Lower lobe of right lung (tissue), 2 donors: Measurements from ENCODE around the gene KIF2A. TPM values are rescaled to one million over a fixed set of nuclear protein-coding genes. Genes with fewer than 3 reads are reported as not detected.

Experiments
- ATAC-seq, 2 donors: fragments of 200-7000 bp; cut with Tn5 transposase; one replicate each; pipeline ENCODE4 v1.9.1; 2020 to 2022; ENCODE audit warnings: mild to moderate bottlenecking in 2 of 2, moderate library complexity in 2 of 2
- DNase-seq: peaks from one replicate; pipeline ENCODE4 v3.0.0-alpha.2; 2020
- H3K27ac ChIP-seq: fragments of 200-600 bp; one replicate; pipeline ENCODE4 v1.8.0; 2022
- H3K27me3 ChIP-seq: fragments of 200-600 bp; one replicate; pipeline ENCODE4 v1.8.0; 2022; ENCODE audit warnings: low read depth
- H3K36me3 ChIP-seq: fragments of 200-600 bp; one replicate; pipeline ENCODE4 v1.8.0; 2022; ENCODE audit warnings: mild to moderate bottlenecking
- H3K4me1 ChIP-seq: fragments of 200-600 bp; one replicate; pipeline ENCODE4 v1.8.0; 2022
- H3K4me3 ChIP-seq: fragments of 200-600 bp; one replicate; pipeline ENCODE4 v1.8.0; 2022; ENCODE audit warnings: mild to moderate bottlenecking
- H3K9me3 ChIP-seq: fragments of 200-600 bp; one replicate; pipeline ENCODE4 v1.8.0; 2022
- intact Hi-C: fragments of 100-400 bp; cut with DNase I; formaldehyde crosslinking; loops from one replicate; pipeline ENCODE4 v1.11.0; 2022
- total RNA-seq: library from RNA; stranded (reverse); fragmentation: NEBNext Ultra II Directional; extraction: Animal tissue kit (Norgen Biotek cat#: 25700); gene quantifications from one replicate; pipeline ENCODE4 v1.2.1, GENCODE V29; 2021
- TF ChIP-seq, protein P1 (sequence below): fragments of 200-600 bp; IDR thresholded peaks from one replicate; pipeline ENCODE4 v1.8.0; 2022; ENCODE audit warnings: antibody characterized with exemption, mild to moderate bottlenecking
- donor health status: DM: no; HTN: yes; CAD: no; lungs with severe emphysema.

Gene KIF2A
- total RNA-seq, 1 donor from 2014 or later: 23.5 TPM

DNA sequence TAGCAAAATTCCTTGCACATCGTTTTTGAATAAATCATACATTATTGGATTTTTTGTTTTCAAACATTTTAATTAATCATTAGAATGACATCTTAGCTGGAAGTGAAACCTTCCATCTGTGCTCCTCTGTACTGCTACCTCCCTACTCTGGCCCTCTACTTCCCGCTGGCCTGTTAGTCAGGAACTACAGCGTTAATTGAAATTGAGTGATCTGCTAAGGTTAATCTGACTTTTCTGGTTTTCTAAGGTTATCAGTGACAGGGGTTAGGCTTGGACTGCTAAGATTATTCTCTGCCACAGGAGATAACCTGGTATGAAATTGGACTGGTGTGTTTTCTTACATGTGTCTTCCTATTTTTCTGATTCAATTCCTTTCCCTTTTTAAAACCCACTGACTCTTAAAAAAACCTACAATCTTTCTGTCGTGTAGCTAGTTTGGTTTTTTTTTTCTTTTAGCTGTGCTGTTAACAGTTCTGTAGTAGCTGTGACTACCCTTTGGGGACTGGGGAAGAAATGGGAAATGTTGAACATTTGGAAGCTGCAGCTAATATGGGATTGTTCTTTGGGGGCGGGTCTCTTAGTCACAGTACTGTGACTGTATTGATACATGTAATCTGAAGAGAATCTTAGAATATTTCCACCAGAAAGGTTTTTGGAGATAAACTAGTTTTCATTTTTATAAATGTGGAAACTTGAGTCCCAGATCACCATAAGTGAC lies 4.6 kb downstream of the KIF2A start:
- no peak overlapping the region for H3K27ac ChIP-seq
- no peaks in the 10 kb centered on the region for H3K27me3 ChIP-seq
- no peak overlapping the region for H3K4me3 ChIP-seq
- H3K9me3 ChIP-seq: no peaks in the 10 kb centered on the region
- DNase-seq (no peak), ATAC-seq (no peak)
- peaks cover 11% of the 10 kb centered on the region for H3K4me1 ChIP-seq
- H3K36me3 ChIP-seq: no peaks in the 10 kb centered on the region
- TF ChIP-seq, protein P1, sequence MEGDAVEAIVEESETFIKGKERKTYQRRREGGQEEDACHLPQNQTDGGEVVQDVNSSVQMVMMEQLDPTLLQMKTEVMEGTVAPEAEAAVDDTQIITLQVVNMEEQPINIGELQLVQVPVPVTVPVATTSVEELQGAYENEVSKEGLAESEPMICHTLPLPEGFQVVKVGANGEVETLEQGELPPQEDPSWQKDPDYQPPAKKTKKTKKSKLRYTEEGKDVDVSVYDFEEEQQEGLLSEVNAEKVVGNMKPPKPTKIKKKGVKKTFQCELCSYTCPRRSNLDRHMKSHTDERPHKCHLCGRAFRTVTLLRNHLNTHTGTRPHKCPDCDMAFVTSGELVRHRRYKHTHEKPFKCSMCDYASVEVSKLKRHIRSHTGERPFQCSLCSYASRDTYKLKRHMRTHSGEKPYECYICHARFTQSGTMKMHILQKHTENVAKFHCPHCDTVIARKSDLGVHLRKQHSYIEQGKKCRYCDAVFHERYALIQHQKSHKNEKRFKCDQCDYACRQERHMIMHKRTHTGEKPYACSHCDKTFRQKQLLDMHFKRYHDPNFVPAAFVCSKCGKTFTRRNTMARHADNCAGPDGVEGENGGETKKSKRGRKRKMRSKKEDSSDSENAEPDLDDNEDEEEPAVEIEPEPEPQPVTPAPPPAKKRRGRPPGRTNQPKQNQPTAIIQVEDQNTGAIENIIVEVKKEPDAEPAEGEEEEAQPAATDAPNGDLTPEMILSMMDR: no peak
- intact Hi-C loops: no loop called here

DNA sequence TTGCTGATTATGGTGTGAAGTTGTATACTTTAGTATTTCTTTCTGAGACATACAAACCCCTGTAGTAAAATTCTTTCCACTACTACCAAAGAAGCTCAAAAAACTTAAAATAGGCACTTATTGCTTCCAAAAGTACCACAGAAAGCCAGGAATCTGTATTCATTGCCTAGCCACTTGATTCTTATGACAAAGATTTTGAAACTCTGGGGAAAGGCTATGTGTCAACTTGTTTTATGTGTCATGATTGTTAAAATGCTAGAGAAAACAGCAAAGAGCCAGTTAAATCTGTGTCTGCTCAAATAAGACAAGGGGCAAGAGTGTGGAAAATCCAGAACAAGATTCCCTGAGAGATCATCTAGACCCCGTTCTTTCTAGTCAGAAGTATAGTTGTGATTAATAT lies 6.0 kb downstream of the KIF2A start:
- H3K27me3 ChIP-seq: no peaks in the 10 kb centered on the region
- no peak for ATAC-seq
- TF ChIP-seq, protein P1: no peak

GRCh38 chr5:62312674-62313073 lies 6.7 kb downstream of the KIF2A start:
- Histone ChIP-seq H3K27ac (no peak overlapping the region), H3K4me1 (peaks cover 7% of the 10 kb centered on the region), H3K27me3 (no peaks in the 10 kb centered on the region), H3K4me3 (no peak overlapping the region), H3K9me3 (no peaks in the 10 kb centered on the region), H3K36me3 (no peaks in the 10 kb centered on the region)
- no peak for ATAC-seq
- intact Hi-C loops: no loop called here
- TF ChIP-seq, protein P1: no peak
- no peak for DNase-seq

More for the DNA sequence above, 6.0 kb downstream of the KIF2A start:
- no peak for DNase-seq
- Histone ChIP-seq H3K36me3 (no peaks in the 10 kb centered on the region), H3K9me3 (no peaks in the 10 kb centered on the region), H3K4me1 (peaks cover 11% of the 10 kb centered on the region), H3K27ac (no peak overlapping the region), H3K4me3 (no peak overlapping the region)
- intact Hi-C loops: no loop called here

GRCh38 chr5:62314213-62314830 lies 8.3 kb downstream of the KIF2A start:
- H3K36me3 ChIP-seq: no peaks in the 10 kb centered on the region
- no peaks in the 10 kb centered on the region for H3K27me3 ChIP-seq
- TF ChIP-seq, protein P1: no peak
- intact Hi-C loops: no loop called here
- no peak overlapping the region for H3K4me3 ChIP-seq
- H3K27ac ChIP-seq: no peak overlapping the region
- no peaks in the 10 kb centered on the region for H3K4me1 ChIP-seq
- ATAC-seq (no peak), DNase-seq (no peak)
- H3K9me3 ChIP-seq: no peaks in the 10 kb centered on the region

GRCh38 chr5:62315376-62316175 lies 9.6 kb downstream of the KIF2A start:
- TF ChIP-seq, protein P1: no peak
- H3K36me3 ChIP-seq: no peaks in the 10 kb centered on the region
- DNase-seq: no peak
- no peak overlapping the region for H3K4me3 ChIP-seq
- intact Hi-C loops: no loop called here
- ATAC-seq: no peak
- H3K4me1 ChIP-seq: no peaks in the 10 kb centered on the region
- H3K27ac ChIP-seq: no peak overlapping the region
- H3K9me3 ChIP-seq: no peaks in the 10 kb centered on the region
- H3K27me3 ChIP-seq: no peaks in the 10 kb centered on the region
